ENCODE data around the gene CAP1. TPM values are rescaled to one million over a fixed set of nuclear protein-coding genes. Genes with fewer than 3 reads are reported as not detected.

CAP1 gene
- total and polyA plus RNA-seq, 9 of the 15 experiments (the other 6 are each of a cell fraction or from before 2014, with no cell fraction given) = 230 to 658 (median 281) TPM

GRCh38 chr1:40072142-40072541 is 31.6 kb downstream of the CAP1 start (continued):
- TF ChIP-seq, protein P1, sequence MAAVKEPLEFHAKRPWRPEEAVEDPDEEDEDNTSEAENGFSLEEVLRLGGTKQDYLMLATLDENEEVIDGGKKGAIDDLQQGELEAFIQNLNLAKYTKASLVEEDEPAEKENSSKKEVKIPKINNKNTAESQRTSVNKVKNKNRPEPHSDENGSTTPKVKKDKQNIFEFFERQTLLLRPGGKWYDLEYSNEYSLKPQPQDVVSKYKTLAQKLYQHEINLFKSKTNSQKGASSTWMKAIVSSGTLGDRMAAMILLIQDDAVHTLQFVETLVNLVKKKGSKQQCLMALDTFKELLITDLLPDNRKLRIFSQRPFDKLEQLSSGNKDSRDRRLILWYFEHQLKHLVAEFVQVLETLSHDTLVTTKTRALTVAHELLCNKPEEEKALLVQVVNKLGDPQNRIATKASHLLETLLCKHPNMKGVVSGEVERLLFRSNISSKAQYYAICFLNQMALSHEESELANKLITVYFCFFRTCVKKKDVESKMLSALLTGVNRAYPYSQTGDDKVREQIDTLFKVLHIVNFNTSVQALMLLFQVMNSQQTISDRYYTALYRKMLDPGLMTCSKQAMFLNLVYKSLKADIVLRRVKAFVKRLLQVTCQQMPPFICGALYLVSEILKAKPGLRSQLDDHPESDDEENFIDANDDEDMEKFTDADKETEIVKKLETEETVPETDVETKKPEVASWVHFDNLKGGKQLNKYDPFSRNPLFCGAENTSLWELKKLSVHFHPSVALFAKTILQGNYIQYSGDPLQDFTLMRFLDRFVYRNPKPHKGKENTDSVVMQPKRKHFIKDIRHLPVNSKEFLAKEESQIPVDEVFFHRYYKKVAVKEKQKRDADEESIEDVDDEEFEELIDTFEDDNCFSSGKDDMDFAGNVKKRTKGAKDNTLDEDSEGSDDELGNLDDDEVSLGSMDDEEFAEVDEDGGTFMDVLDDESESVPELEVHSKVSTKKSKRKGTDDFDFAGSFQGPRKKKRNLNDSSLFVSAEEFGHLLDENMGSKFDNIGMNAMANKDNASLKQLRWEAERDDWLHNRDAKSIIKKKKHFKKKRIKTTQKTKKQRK (IDR thresholded peaks at IDR 0.05; ENCODE audit: borderline replicate concordance, low read depth, low read length) = no peak

GRCh38 chr1:40073062-40073461 is 32.5 kb downstream of the CAP1 start:
- CTCF ChIA-PET (ENCODE audit: low intra/inter-chr PET ratio) = no interaction called here
- Histone ChIP-seq H3K27ac (ENCODE audit: extremely low read depth, low read depth, low read length) (no peak overlapping the region), H3K4me3 (no peak overlapping the region), H3K9me1 (ENCODE audit: control insufficient read depth, insufficient read depth, low read length) (no peaks in the 10 kb centered on the region), H3K9ac (ENCODE audit: insufficient read depth in 1 of 2, low read depth in 2 of 2, low read length in 2 of 2) (no peak overlapping the region), H3K4me1 (replicated peaks in 1 of 2; ENCODE audit: control insufficient read depth in 2 of 2, insufficient read depth in 2 of 2, low read length in 2 of 2) (peaks cover 0 to 13% of the 10 kb centered on the region in 2 experiments; a peak in 3 of 5 replicates), H3K9me3 (replicated peaks; ENCODE audit: control insufficient read depth, insufficient read depth, low read depth, low read length) (no peaks in the 10 kb centered on the region), H3K36me3 (ENCODE audit: control insufficient read depth, insufficient read depth, low read length) (peaks cover 88% of the 10 kb centered on the region), H3K79me2 (ENCODE audit: control insufficient read depth, insufficient read depth, low read length) (no peaks in the 10 kb centered on the region), H3K4me2 (ENCODE audit: insufficient read depth, low read length) (no peak overlapping the region), H2AFZ (ENCODE audit: low read depth, low read length) (no peak overlapping the region), H4K20me1 (replicated peaks; ENCODE audit: control insufficient read depth, insufficient read depth, low read length) (no peaks in the 10 kb centered on the region), H3K27me3 (ENCODE audit: control insufficient read depth in 2 of 2, insufficient read depth in 2 of 2, low read length in 2 of 2) (no peaks in the 10 kb centered on the region)
- FAIRE-seq = no peak
- no peak for ATAC-seq
- DNase-seq (ENCODE audit: extremely low read depth in 1 of 4, low spot score in 3 of 4) = no peak
- POLR2A ChIA-PET = interaction anchor here (0.9 to 7.0 kb wide), 4 partner anchors 8 to 26 kb away, joined by 3 to 64 read pairs (median 6); no protein-coding TSS in a partner anchor
- intact Hi-C loops (cut with micrococcal nuclease) (no loop called here), in situ Hi-C loops (cut with MboI) (no loop called here)
- BruUV-seq (replicated peaks) = TSS peak; percentile 82
- 86% methylated on average over 4 of the region's 4 CpGs for WGBS (ENCODE audit: insufficient coverage, low coverage, missing lambda C conversion rate)
- no peak for TF ChIP-seq SMAD2 (IDR thresholded peaks at IDR 0.05; ENCODE audit: low read depth, low read length)
- TF ChIP-seq ZNF174 (CRISPR knock-in tag; IDR thresholded peaks at IDR 0.05) = no peak
- TF ChIP-seq THAP12 (CRISPR knock-in tag; IDR thresholded peaks at IDR 0.05) = no peak
- TF ChIP-seq KLF13 (tag; IDR thresholded peaks at IDR 0.05; ENCODE audit: borderline replicate concordance, low read depth) = no peak
- TF ChIP-seq, protein P2, sequence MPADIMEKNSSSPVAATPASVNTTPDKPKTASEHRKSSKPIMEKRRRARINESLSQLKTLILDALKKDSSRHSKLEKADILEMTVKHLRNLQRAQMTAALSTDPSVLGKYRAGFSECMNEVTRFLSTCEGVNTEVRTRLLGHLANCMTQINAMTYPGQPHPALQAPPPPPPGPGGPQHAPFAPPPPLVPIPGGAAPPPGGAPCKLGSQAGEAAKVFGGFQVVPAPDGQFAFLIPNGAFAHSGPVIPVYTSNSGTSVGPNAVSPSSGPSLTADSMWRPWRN (IDR thresholded peaks at IDR 0.05; ENCODE audit: low read depth) = no peak
- peak; percentile 49 for TF ChIP-seq POLR2A (conservative IDR thresholded peaks at IDR 0.05)
- TF ChIP-seq POLR2B (IDR thresholded peaks at IDR 0.05; ENCODE audit: low read depth, partially characterized antibody) = peak; percentile 61
- peak; percentile 28; the same call in 1 of the 2 replicates for TF ChIP-seq POLR2AphosphoS5 (IDR thresholded peaks at IDR 0.05; ENCODE audit: control insufficient read depth, insufficient read depth, low read depth, low read length)
- TF ChIP-seq ZNF785 (CRISPR knock-in tag; IDR thresholded peaks at IDR 0.05) = no peak
- TF ChIP-seq POLR2AphosphoS2 (IDR thresholded peaks at IDR 0.05; ENCODE audit: low read length) = peak; percentile 71
- no peak for TF ChIP-seq SMARCB1 (IDR thresholded peaks at IDR 0.05; ENCODE audit: insufficient read length, low read depth)
- peak in 1 of 2 experiments; percentile 93 for TF ChIP-seq NCOA2 (IDR thresholded peaks at IDR 0.05; ENCODE audit: partially characterized antibody in 2 of 2)
- no peak for TF ChIP-seq MTA1 (IDR thresholded peaks at IDR 0.05; ENCODE audit: borderline replicate concordance)
